Neural cell (in vitro differentiated cells): Measurements from ENCODE around the gene DPP7.

Experiments
- EP300 ChIP-seq: fragments of 450-650 bp; conservative IDR thresholded peaks from 2 replicates; pipeline ENCODE4 v1.6.1; 2014; ENCODE audit warnings: antibody characterized with exemption, mild to moderate bottlenecking, moderate library complexity; ENCODE audit not compliant: poor library complexity, severe bottlenecking
- EZH2 ChIP-seq: fragments of 200-600, 300-800 bp; shearing (Covaris generic), sonication (generic); IDR thresholded peaks from 2 replicates; pipeline ENCODE4 v1.6.1; 2014; ENCODE audit warnings: antibody characterized with exemption, low read length, borderline replicate concordance, mild to moderate bottlenecking; ENCODE audit not compliant: insufficient read depth, poor library complexity, severe bottlenecking
- MXI1 ChIP-seq: fragments of 450-650 bp; conservative IDR thresholded peaks from 2 replicates; pipeline ENCODE4 v1.6.1; 2014; ENCODE audit warnings: antibody characterized with exemption, mild to moderate bottlenecking; ENCODE audit not compliant: poor library complexity, severe bottlenecking
- POLR2AphosphoS5 ChIP-seq: IDR thresholded peaks from 2 replicates; pipeline ENCODE4 v1.6.1; 2012
- SMC3 ChIP-seq: fragments of 450-650 bp; conservative IDR thresholded peaks from 2 replicates; pipeline ENCODE4 v1.6.1; 2014; ENCODE audit warnings: antibody characterized with exemption, mild to moderate bottlenecking, moderate library complexity; ENCODE audit not compliant: poor library complexity
- TAF1 ChIP-seq: IDR thresholded peaks from 2 replicates; pipeline ENCODE4 v1.6.1; 2012; ENCODE audit warnings: low read depth
- TF ChIP-seq, protein P1 (sequence below): fragments of 450-650 bp; IDR thresholded peaks from 2 replicates; pipeline ENCODE4 v1.5.1; 2014; ENCODE audit warnings: antibody characterized with exemption, mild to moderate bottlenecking, moderate library complexity; ENCODE audit not compliant: poor library complexity, severe bottlenecking
- TF ChIP-seq, protein P2 (sequence below): IDR thresholded peaks from 2 replicates; pipeline ENCODE4 v1.6.1; 2012; ENCODE audit warnings: borderline replicate concordance

DNA sequence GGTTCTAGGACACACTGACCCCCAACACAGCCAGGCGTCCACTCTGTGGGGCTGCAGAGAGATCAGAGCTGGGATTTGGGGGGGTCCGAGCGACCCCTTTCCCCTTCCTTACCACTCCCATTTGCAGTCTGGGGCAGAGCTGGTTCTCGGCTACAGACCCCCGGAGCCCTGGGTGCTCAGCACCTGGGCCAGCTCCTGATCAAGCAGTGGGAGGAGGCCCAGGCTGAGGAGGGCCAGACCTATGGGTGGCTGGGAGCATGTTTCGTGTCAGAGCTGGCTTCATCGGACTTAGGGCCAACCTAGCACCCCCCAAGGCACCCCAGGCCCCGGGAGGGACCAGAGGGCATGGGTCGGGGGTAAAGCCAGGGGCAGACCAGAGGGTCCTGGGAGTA is 32.0 kb upstream of the DPP7 start:
- TF ChIP-seq EP300 = no peak
- TF ChIP-seq, protein P1, sequence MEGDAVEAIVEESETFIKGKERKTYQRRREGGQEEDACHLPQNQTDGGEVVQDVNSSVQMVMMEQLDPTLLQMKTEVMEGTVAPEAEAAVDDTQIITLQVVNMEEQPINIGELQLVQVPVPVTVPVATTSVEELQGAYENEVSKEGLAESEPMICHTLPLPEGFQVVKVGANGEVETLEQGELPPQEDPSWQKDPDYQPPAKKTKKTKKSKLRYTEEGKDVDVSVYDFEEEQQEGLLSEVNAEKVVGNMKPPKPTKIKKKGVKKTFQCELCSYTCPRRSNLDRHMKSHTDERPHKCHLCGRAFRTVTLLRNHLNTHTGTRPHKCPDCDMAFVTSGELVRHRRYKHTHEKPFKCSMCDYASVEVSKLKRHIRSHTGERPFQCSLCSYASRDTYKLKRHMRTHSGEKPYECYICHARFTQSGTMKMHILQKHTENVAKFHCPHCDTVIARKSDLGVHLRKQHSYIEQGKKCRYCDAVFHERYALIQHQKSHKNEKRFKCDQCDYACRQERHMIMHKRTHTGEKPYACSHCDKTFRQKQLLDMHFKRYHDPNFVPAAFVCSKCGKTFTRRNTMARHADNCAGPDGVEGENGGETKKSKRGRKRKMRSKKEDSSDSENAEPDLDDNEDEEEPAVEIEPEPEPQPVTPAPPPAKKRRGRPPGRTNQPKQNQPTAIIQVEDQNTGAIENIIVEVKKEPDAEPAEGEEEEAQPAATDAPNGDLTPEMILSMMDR = no peak
- TF ChIP-seq EZH2 = no peak
- TF ChIP-seq TAF1 = no peak
- TF ChIP-seq, protein P2, sequence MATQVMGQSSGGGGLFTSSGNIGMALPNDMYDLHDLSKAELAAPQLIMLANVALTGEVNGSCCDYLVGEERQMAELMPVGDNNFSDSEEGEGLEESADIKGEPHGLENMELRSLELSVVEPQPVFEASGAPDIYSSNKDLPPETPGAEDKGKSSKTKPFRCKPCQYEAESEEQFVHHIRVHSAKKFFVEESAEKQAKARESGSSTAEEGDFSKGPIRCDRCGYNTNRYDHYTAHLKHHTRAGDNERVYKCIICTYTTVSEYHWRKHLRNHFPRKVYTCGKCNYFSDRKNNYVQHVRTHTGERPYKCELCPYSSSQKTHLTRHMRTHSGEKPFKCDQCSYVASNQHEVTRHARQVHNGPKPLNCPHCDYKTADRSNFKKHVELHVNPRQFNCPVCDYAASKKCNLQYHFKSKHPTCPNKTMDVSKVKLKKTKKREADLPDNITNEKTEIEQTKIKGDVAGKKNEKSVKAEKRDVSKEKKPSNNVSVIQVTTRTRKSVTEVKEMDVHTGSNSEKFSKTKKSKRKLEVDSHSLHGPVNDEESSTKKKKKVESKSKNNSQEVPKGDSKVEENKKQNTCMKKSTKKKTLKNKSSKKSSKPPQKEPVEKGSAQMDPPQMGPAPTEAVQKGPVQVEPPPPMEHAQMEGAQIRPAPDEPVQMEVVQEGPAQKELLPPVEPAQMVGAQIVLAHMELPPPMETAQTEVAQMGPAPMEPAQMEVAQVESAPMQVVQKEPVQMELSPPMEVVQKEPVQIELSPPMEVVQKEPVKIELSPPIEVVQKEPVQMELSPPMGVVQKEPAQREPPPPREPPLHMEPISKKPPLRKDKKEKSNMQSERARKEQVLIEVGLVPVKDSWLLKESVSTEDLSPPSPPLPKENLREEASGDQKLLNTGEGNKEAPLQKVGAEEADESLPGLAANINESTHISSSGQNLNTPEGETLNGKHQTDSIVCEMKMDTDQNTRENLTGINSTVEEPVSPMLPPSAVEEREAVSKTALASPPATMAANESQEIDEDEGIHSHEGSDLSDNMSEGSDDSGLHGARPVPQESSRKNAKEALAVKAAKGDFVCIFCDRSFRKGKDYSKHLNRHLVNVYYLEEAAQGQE = no peak
- no peak for TF ChIP-seq SMC3
- no peak for TF ChIP-seq MXI1
- TF ChIP-seq POLR2AphosphoS5 = no peak
